Stimulated activated CD4-positive, alpha-beta T cell treated with anti-CD3 and anti-CD28 coated beads, Interleukin-12 subunit alpha, Interleukin-12 subunit beta, amount 100 ng/mL, for 4 hours (primary cell): ENCODE results near the gene SMAD2.
A peak's percentile ranks its signal among the peaks of the same experiment; 100 is the strongest.
"Not testable (repeated sequence)": the region's sequence is repeated elsewhere in the genome, so short reads cannot be mapped to it uniquely, and the experiment has no call there.

Experiments
- DNase-seq: peaks from one replicate; pipeline ENCODE4 v3.0.0-alpha.2; 2020

SMAD2 gene

GRCh38 chr18:47930199-47930930 lies at the start of gene SMAD2:
Gene SMAD2 (minus strand): TSS chr18:47930659. CDS start chr18:47896756, 33,903 bp downstream.
- peak; percentile 76 for DNase-seq

- DNase-seq, result no peak
Observed at GRCh38 chr18:47979611-47980200, 49.2 kb upstream of the SMAD2 start.

GRCh38 chr18:47978603-47979002 lies 48.1 kb upstream of the SMAD2 start:
- DNase-seq, result no peak

GRCh38 chr18:47978141-47978540 lies 47.7 kb upstream of the SMAD2 start:
- no peak for DNase-seq

- DNase-seq, result no peak
Observed at GRCh38 chr18:47975701-47976100, 45.2 kb upstream of the SMAD2 start.

GRCh38 chr18:47975105-47975504 lies 44.6 kb upstream of the SMAD2 start:
- DNase-seq, result no peak

- no peak for DNase-seq
Observed at GRCh38 chr18:47970664-47971531, 40.4 kb upstream of the SMAD2 start.

- DNase-seq, result no peak
Observed at GRCh38 chr18:47969816-47970215, 39.4 kb upstream of the SMAD2 start.

GRCh38 chr18:47968721-47969120 lies 38.3 kb upstream of the SMAD2 start:
- no peak for DNase-seq

- DNase-seq, result no peak
Observed at GRCh38 chr18:47968006-47968676, 37.7 kb upstream of the SMAD2 start.

GRCh38 chr18:47964053-47964452 lies 33.6 kb upstream of the SMAD2 start:
- no peak for DNase-seq

GRCh38 chr18:47961003-47961402 lies 30.5 kb upstream of the SMAD2 start:
- DNase-seq, result not testable (repeated sequence)

- DNase-seq, result no peak
Observed at GRCh38 chr18:47953471-47953931, 23.0 kb upstream of the SMAD2 start.

- no peak for DNase-seq
Observed at GRCh38 chr18:47950511-47950910, 20.1 kb upstream of the SMAD2 start.

- DNase-seq, result no peak
Observed at GRCh38 chr18:47949202-47949601, 18.7 kb upstream of the SMAD2 start.

GRCh38 chr18:47946889-47947288 lies 16.4 kb upstream of the SMAD2 start:
- no peak for DNase-seq

- DNase-seq, result no peak
Observed at GRCh38 chr18:47944972-47945852, 14.8 kb upstream of the SMAD2 start.

GRCh38 chr18:47936952-47937351 lies 6.5 kb upstream of the SMAD2 start:
- DNase-seq, result no peak

GRCh38 chr18:47935321-47936055 lies 5.0 kb upstream of the SMAD2 start:
- no peak for DNase-seq

GRCh38 chr18:47932603-47933002 lies 2.1 kb upstream of the SMAD2 start:
- no peak for DNase-seq

- no peak for DNase-seq
Observed at GRCh38 chr18:47932190-47932589, 1.7 kb upstream of the SMAD2 start.
